Caki2 (cell line): ENCODE results near the gene DEXI. TPM values are rescaled to one million over a fixed set of nuclear protein-coding genes. Genes with fewer than 3 reads are reported as not detected.
"Not testable (repeated sequence)": the region's sequence is repeated elsewhere in the genome, so short reads cannot be mapped to it uniquely, and the experiment has no call there.

ENCODE experiments used
- DNase-seq: peaks from one replicate; pipeline ENCODE4 v3.0.0-alpha.2; 2015; ENCODE audit warnings: low read depth
- in situ Hi-C: cut with HindIII; loops from 2 replicates; pipeline ENCODE4 v1.10.0; 2016; ENCODE audit warnings: low sequenced_read_pairs, low pct_unique_long_range_greater_than_20kb, mixed read lengths
- total RNA-seq: library from RNA; depleted of rRNA; stranded (reverse); fragments of >200 nt; shearing (Covaris generic); gene quantifications from 2 replicates; pipeline ENCODE4 v1.2.3, GENCODE V29; 2014; ENCODE audit warnings: low replicate concordance

DEXI gene
- total RNA-seq, 1 experiment from 2014 or later: 71.5 TPM

DNA sequence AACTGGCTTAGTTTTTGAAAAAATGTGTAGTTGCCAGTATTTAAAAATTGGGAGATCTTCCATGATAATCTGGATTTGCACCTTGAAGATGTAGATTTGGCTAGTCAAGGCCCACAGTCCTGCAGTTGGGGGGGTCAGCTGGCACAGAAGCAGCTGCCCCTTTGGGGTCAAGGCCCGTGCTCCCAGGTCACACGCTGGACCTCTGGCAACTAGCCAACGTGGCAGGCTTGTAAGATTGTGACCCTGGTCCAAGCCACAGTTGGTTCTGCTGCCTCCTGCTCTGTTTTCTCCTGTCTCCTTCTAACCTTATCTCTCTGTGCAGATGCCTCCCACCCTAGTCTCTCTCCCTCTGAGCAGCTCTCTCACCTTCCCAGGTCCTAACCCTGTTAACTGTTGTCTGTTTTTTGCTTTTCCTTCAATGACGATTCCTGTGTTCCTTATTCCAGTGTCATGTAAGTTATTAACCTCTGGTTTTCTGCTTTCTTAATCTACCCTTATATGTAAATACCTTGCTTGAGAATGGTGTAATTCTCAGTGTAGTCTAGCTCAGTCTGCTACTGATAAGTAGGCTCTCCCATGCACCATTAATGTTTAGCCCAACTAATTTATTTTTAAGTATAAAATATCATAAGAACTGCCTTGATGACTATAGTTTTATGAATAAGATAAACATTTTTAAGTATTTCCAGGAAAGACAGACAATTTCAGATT is 30.0 kb upstream of the DEXI start:
- in situ Hi-C loops: no loop called here

DNA sequence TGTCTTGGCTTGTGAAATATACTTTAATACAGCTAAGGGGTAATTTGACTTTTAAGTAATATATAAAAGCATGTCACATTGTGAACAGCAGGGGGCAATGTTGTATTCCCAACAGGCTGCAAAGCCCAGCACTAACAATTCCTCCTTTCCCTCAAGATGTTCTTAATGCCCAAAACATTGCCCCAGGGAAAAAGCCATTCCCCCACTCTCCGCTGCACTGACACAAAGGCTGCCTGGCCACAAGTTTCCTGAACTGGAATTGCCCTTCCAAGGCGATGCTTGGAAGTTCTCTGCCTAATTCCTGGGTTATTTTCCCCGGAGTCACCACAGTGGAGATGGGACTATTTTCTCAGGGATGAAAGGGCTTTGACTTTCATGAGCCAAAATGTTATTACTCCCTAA is 29.3 kb upstream of the DEXI start:
- in situ Hi-C loops: no loop called here
- peak; percentile 67 for DNase-seq

More for the DNA sequence above, 30.0 kb upstream of the DEXI start:
- DNase-seq: no peak

DNA sequence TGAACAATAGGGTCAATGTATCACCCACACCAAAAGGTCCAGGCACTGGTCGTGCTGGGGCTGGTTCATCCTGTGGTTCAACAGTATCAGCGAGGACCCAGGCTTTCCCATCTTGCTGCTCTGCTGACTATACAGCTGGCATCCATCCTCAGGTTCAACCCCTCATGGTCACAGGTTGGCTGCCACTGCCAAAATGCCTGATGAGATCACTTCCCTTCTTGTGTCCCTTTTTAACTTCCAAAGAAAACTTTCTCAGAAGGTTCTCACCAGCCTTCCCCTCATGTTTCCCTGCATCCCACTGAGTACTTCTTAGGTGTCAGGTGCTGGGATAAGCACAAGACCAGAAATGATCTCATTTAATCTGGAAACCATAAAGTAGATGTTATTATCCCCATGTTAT is 27.8 kb upstream of the DEXI start:
- DNase-seq: no peak
- in situ Hi-C loops: no loop called here

DNA sequence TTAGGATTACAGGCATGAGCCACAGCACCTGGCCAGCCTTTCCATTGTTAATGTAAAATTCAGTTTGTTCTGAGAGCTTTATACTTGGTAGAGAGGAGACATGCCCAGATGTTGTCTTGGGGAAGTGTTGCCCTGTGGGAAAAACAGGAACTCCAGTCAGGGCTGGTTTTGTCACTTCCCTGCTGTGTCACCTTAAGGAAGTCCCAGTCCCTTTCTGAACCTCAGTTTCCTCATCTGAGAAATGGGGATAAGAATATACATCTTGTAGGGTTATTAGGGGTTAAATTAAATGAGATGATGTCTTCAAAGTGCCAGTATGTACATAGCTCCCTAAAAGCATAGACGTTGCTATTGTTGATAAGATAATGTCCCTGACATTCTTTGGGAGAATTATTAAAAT is 27.3 kb upstream of the DEXI start:
- no peak for DNase-seq
- in situ Hi-C loops: no loop called here

DNA sequence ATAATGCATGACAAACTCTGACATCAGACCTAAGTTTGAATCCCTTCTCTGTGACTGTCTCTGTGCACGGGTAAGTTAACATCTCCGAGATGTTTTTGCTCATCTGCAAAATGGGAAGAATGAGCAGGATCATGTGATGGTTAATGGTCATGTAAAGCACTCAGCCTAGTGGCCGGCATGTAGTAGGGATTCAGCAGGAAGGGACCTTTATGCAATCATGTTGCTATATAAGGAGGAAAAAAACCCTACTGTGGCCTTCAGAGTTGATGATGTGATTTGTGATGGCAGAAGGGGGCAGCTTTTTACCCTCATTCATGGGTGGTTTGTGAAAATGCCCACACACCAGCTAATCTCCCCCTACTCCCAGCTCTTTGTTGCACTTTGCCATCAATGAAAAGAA is 26.2 kb upstream of the DEXI start:
- DNase-seq: no peak
- in situ Hi-C loops: no loop called here

DNA sequence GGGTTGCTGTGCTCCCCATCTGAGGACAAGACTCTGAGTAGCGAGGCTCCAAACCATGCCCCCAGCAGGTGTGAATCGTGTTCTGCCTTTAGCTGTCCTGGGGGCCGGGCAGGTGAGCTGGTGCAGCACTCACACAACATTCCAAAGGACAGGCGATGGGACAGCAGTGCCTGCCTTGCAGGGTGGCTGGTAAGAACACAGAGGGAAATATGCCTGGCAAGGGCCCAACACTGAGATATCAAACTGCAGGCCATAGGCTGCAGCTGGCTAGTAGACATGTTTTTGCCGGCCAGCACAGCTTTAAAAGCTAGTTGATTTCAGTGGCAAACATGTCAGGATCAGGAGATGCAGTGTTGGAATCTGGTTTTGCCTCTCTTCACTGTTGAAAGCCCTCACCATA is 25.7 kb upstream of the DEXI start:
- DNase-seq: no peak
- in situ Hi-C loops: no loop called here

DNA sequence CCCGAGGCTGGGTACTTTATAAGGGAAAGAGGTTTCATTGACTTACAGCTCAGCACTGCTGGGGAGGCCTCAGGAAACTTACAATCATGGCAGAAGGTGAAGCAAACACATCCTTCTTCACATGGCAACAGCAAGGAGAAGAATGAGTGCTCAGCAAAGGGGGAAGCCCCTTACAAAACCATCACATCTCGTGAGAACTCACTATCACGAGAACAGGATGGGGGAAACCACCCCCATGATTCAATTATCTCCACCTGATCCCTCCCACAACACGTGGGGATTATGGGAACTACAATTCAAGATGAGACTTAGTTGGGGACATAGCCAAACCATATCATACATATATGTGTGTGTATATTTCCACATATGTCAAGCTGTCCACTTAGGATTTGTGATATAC is 24.3 kb upstream of the DEXI start:
- DNase-seq, in situ Hi-C loops: not testable (repeated sequence)

DNA sequence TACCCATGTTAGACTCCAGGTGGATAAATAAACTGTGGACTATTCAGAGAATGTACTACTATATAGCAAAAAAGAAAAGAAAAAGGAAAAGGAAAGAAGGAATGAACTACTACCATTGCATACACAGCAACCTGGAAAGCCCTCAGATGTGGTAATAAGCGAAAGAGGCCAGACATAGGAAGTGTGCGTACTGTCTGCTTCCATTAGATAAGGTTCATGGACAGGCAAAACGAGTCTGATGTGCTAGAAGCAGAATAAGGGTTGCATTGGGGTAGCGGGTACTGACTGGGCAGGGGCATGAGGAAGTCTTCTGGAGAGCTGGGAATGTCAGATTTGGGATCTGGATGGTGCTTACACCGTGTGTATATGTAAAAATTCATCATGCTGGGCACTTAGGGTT is 23.9 kb upstream of the DEXI start:
- in situ Hi-C loops: no loop called here
- DNase-seq: no peak

DNA sequence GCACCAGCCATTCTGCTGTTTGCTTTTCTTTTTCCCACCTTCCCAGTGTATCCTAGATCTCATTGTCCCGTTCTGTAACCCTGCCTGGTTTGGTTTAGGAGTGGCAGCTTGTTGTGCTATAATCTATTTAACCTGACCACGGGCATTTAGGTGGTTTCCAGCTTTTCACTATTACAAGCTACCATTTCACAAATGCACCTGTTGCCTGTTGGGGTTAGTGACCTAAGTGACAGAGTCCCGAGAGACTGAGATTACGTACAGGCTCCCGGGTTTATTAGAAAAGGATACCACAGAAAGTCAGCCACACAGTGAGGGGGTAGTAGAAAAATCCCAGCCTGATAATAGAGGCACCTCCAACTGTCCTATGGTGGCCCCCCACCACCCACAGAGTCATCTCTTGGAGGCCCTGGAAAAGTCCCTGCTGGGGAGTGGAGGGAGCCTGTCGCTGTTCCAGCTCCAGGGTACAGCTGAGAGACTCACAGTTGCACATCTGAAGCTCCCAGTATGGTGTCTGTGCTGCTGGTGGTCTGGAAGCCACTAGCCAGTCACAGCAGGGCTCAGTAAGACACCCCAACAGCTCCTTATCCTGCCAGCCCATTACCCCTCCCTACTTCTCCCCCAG is 23.3 kb upstream of the DEXI start:
- no peak for DNase-seq
- in situ Hi-C loops: no loop called here

DNA sequence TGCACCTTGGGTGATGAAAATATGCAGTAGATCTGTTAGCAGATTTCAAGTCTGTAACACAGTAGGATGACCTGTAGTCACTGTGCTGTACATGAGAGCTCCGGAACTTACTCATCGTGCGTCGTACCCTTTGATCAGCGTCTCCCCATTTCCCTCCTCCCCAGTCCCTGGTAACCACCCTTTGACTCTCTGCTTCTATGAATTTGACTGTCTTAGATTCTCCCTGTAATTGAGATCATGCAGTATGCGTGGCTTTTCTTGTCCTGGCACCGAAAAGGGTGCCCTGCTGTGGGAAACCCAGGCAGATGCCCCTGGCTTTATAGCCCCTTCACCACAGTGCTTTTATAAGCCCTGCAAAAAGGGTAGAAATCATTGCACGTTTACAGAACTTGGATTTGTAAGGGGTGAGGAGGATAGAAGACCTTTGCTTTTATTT is 22.6 kb upstream of the DEXI start:
- DNase-seq: no peak
- in situ Hi-C loops: no loop called here

DNA sequence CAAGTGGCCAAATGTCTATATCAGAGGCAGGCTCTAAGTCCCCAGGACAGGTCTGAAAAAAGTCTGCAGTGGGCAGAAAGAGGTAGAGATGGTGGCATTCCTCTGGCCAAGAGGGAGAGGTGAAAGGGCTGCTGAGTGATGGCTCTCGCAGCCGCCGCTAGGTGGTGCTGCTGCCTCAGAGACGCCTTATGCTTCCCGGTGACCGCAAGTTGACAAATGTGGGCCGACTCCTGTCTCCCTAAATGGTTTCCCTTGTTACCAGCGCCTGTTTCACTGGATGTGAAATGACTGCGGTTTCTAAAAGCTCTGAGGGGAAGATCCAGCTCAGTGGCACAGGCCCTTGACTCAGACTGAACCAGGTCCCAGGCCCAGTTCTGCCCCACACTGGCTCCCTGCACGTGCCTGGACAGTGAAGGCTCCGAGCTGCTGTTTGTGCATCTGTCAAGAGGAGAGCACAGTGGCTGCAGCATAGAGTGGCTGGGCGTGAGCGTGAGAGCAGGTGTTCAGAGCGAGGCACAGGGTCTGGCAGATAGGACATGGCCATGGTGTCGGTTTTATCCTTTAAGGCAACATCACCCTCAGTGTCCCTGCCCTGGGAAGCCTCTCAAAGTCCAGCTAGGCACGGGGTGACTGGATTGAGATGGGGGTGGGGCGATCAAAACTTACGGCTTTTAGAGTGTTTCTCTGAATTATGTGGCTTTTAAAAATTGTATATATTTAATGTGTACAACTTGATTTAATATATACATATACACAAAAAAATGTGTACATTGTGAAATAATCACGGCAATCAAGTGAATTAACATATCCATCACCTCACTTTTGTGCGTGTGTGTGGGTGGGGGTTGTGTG is 22.0 kb upstream of the DEXI start:
- DNase-seq: peak; percentile 66

DNA sequence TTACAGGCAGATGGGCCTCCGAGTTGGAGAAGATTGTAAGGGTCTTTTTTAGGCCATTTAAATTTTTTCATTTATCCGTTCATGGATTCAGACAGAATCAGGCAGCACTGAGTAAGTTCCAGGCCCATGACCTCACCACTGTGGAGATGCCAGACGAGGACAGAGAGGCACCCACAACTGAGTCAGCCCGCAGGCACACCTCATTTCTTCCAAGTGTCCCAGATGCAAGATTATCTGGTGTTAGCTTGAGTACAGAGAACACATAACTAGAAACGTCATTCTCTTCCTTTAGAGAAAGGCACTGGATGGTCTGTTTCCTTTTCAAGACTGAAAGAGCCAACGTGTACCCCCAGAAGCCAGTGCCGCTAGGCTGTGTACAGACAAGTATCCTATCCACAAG is 19.0 kb upstream of the DEXI start:
- in situ Hi-C loops: no loop called here

More for the DNA sequence above, 22.0 kb upstream of the DEXI start:
- in situ Hi-C loops: no loop called here

DNA sequence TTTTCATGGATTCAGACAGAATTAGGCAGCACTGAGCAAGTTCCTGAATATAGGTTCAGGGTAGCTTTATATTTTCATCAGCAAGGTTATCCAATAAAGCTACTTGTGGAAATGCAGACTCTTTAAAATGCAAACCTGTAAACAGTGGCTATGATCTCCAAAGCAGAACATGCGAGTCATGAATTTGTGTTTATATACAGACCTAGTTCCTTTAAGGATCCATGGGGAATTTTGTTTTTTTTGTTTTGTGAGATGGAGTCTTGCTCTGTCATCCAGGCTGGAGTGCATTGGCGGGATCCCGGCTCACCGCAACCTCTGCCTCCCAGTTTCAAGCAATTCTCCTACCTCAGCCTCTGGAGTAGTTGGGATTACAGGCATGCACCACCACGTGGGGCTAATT is 16.9 kb upstream of the DEXI start:
- peak; percentile 30 for DNase-seq
- in situ Hi-C loops: no loop called here

More for the DNA sequence above, 19.0 kb upstream of the DEXI start:
- DNase-seq: no peak

DNA sequence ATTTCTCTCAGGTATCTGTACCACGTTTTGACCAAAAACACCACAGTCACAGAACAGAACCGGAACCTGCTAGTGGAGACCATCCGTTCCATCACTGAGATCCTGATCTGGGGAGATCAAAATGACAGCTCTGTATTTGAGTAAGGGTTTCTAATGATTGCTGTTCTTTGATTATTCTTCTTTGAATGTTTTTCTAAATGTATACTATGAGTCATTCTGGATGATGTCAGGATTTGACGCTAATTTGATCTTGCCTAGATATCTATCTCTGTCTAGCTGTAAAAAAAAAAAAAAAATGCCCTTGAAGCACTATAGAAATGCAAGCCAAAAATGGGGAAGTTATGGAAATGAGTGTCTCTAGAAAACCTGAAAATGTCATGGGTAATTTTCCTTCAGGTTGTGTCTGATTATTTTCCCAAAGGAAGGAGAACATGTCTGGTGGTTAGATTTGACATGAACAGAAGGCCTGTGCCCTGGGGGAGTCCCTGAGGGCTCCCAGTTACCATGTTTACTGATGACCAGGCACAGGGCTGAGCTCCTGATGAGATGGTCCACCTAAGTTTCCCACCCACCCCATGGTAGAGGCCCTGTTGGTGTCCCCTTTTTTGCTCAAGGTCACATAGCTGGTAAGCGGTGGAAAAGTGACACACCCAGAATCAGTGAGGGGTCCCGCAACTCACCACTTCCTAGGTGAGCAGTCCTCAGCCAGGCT is 15.7 kb upstream of the DEXI start:
- in situ Hi-C loops: no loop called here

DNA sequence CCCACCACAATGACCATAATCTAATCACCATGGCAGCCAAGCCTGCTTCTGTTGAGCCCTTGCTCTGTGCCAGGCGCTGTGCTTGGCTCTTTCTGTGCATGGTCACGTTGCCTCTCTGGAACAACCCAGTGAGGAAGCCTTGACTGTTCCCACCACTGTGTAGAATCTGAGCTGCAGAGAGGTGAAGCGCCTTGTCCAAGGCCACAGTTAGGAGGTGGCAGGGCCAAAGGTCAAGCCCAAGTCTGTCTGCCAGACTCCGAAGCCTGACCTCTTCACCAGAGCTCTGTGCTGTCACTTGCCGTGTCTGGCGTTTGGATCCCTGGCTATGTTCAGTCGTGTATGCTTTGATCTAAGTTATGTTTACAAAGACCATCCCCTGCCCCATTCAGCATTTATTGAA is 12.6 kb upstream of the DEXI start:
- DNase-seq: no peak
- in situ Hi-C loops: no loop called here

More for the DNA sequence above, 15.7 kb upstream of the DEXI start:
- no peak for DNase-seq

DNA sequence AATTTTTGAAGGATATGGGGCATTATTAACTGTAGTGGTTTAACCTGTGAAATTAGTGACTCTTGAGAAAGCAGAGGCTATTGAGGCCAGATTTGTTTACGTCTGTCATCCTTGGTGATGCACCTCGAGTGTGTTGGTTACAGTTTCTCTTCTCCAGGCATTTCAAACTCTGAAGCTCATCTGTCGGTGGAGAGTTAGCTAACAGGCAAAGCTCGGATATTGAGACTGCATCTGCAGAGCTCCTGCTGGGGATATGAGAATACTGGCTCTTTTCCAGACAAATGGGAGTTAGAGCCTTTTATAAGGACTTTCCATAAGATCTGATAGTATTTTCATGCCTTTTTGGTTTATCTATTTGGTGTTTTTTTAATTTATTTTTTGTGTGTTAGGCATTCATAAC is 8.8 kb upstream of the DEXI start:
- in situ Hi-C loops: no loop called here
- DNase-seq: no peak

DNA sequence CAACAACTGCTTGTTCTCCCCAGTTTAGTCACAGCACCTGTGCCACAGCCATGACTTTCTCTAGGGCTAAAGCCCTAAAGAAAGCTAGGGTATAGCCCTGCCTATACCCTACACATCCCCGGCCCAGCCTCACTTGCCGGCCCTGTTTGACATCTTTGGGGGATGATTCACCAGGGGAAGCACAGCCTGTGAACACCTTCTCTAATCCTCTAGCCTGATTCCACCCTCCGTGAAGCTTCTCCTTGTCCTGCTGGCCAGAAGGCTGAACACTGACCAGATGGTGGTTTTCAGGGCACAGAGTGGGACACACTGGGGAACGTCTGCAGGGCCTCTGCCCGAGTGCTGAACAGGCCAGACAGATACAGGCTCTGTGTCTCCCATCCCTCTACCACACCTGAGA is 8.1 kb upstream of the DEXI start:
- DNase-seq: no peak
- in situ Hi-C loops: no loop called here

DNA sequence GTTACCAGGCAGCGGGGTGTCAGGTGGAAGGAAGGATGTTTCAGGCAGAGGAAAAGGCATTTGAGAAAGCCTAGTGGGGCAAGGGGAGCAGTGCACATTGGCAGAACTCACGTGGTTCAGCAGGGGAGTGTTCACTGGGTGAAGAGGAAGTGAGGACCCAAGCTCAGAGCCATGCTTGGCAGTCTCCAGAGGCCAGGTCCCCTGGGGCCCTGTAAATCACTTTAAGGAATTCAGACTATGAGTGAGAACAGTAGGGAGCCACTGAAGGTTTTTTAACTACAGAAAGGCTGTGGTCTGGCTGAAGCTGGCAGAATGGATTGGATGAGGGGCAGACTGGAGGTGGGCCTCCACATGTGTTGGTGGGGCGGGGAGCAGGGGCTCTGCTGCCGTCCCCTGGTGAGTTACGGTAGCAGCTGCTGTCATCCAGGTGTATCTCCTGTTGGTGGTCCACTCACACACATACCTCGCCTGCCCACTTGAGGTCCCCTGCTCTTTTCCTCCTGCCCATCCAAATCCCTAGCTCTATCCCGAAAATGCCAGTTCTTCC is 7.2 kb upstream of the DEXI start:
- in situ Hi-C loops: no loop called here
- DNase-seq: no peak
